ENCODE results near the gene VSIG10L2. TPM values are rescaled to one million over a fixed set of nuclear protein-coding genes. Genes with fewer than 3 reads are reported as not detected.

The VSIG10L2 gene
- total RNA-seq, 2 donors from 2014 or later: not detected

DNA sequence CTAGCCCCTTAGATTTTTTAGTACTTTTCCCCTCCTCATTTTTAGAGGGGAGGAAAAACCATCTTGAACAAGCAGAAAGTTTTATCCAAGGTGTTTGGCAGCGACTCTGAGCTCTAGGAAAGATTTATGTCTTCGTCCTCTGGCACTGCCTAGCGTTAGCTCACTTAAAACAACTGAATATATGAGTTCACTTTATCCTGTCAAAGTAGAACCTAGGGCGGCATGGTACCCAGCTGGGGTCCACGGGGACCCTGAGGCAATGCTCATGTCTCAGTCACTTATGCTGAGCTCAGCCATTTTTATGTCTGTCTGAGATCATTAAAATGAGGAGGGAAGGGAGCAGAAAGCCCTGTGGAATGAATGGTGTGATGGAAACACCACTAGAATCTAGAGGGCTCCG lies 14.2 kb upstream of the VSIG10L2 start:
- H3K9ac ChIP-seq (ENCODE audit: extremely low read depth, low read length, poor library complexity, severe bottlenecking): no peak overlapping the region
- H3K9me3 ChIP-seq (ENCODE audit: control insufficient read depth, low read length): no peaks in the 10 kb centered on the region
- 91 to 93% methylated on average over 3 to 6 of the region's 6 CpGs for WGBS, 2 experiments (ENCODE audit: insufficient coverage in 1 of 2, insufficient read length in 1 of 2)
- no peak overlapping the region for H3K27ac ChIP-seq (ENCODE audit: low read depth, low read length)
- H3K27me3 Mint-ChIP-seq (ENCODE audit: insufficient read depth): peaks cover 7% of the 10 kb centered on the region
- peaks cover 18% of the 10 kb centered on the region for H3K27me3 ChIP-seq (ENCODE audit: control insufficient read depth, insufficient read depth, low read length, poor library complexity, severe bottlenecking)
- H3K4me1 Mint-ChIP-seq: peaks cover 13% of the 10 kb centered on the region
- TF ChIP-seq, protein P1, sequence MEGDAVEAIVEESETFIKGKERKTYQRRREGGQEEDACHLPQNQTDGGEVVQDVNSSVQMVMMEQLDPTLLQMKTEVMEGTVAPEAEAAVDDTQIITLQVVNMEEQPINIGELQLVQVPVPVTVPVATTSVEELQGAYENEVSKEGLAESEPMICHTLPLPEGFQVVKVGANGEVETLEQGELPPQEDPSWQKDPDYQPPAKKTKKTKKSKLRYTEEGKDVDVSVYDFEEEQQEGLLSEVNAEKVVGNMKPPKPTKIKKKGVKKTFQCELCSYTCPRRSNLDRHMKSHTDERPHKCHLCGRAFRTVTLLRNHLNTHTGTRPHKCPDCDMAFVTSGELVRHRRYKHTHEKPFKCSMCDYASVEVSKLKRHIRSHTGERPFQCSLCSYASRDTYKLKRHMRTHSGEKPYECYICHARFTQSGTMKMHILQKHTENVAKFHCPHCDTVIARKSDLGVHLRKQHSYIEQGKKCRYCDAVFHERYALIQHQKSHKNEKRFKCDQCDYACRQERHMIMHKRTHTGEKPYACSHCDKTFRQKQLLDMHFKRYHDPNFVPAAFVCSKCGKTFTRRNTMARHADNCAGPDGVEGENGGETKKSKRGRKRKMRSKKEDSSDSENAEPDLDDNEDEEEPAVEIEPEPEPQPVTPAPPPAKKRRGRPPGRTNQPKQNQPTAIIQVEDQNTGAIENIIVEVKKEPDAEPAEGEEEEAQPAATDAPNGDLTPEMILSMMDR (conservative IDR thresholded peaks at IDR 0.05): no peak
- no peaks in the 10 kb centered on the region for H3K4me1 ChIP-seq (ENCODE audit: control insufficient read depth, insufficient read depth, low read length)
- H3K9me3 Mint-ChIP-seq: no peaks in the 10 kb centered on the region
- H3K4me3 ChIP-seq (ENCODE audit: low read length): no peak overlapping the region
- no peak overlapping the region for H3K27ac Mint-ChIP-seq
- H3K4me3 Mint-ChIP-seq: no peak overlapping the region
- H3K36me3 Mint-ChIP-seq (ENCODE audit: low read depth): no peaks in the 10 kb centered on the region
- no peak for DNase-seq
- no peaks in the 10 kb centered on the region for H3K36me3 ChIP-seq (ENCODE audit: control insufficient read depth, insufficient read depth, low read length)

DNA sequence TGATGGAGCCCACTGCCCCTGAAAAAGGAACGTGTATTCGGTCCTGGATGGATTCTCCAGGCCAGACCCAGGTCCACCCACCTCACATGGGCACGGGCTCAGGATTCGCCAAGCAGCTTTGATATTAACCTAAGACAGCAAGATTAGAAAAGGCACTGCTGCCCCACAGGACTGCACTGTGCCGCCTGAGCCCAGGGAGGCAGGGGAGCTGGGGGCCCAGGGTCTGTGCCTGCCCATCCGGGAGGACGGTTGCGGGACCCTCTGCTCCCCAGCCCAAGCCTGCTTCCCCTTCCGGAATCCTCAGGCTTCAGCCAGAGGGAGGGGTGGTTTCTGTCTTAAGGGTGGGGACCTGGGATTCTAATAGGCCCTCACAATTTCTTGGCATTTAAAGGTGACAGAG lies 13.5 kb upstream of the VSIG10L2 start:
- Histone ChIP-seq H3K9me3 (ENCODE audit: control insufficient read depth, low read length) (no peaks in the 10 kb centered on the region), H3K9ac (ENCODE audit: extremely low read depth, low read length, poor library complexity, severe bottlenecking) (no peak overlapping the region), H3K27ac (ENCODE audit: low read depth, low read length) (no peak overlapping the region), H3K4me1 (ENCODE audit: control insufficient read depth, insufficient read depth, low read length) (no peaks in the 10 kb centered on the region), H3K36me3 (ENCODE audit: control insufficient read depth, insufficient read depth, low read length) (no peaks in the 10 kb centered on the region), H3K4me3 (ENCODE audit: low read length) (no peak overlapping the region), H3K27me3 (ENCODE audit: control insufficient read depth, insufficient read depth, low read length, poor library complexity, severe bottlenecking) (peaks cover 18% of the 10 kb centered on the region)
- Mint-ChIP-seq H3K36me3 (ENCODE audit: low read depth) (no peaks in the 10 kb centered on the region), H3K4me3 (no peak overlapping the region), H3K27ac (no peak overlapping the region), H3K9me3 (no peaks in the 10 kb centered on the region), H3K4me1 (peaks cover 13% of the 10 kb centered on the region), H3K27me3 (ENCODE audit: insufficient read depth) (peaks cover 5% of the 10 kb centered on the region)
- TF ChIP-seq, protein P1 (conservative IDR thresholded peaks at IDR 0.05): no peak
- no peak for DNase-seq
- 78 to 86% methylated on average over 6 to 9 of the region's 9 CpGs for WGBS, 2 experiments (ENCODE audit: insufficient coverage in 1 of 2, insufficient read length in 1 of 2)

DNA sequence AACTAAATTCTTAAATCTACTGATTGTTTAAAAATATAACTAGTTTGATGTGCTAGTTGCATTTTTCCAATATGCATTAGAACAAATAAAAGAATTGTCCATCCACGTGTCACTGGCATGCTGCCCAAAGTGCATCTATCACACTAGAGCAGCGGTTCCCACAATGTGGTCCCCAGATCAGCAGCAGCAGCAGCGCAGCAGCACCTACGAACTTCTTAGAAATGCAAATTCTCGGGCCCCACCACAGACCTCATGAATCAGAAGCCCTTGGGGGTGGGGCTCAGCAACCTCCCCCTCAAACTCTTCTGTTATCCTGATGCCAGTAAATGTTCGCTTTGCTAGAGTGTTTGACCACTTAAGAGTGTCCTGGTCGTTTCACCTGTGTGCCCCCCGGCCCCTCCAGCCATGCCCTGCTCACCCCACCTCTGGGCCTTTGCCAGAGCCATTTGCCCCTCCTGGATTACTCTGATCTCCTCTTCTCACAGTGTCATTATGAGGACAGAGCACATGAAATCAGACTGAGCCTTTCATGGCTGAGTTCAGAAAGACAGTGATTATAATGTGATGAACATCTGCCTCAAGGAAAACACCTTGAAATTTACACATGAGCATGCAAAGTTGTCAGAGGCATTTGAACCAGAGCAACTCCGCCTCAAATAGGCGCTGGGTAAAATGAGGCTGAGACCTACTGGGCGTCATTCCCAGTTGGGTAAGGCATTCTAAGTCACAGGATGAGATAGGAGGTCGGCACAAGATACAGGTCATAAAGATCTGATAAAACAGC lies 12.6 kb upstream of the VSIG10L2 start:
- 68 to 80% methylated on average over 9 to 12 of the region's 12 CpGs for WGBS, 2 experiments (ENCODE audit: insufficient coverage in 1 of 2, insufficient read length in 1 of 2)
- peaks cover 14% of the 10 kb centered on the region for H3K4me1 Mint-ChIP-seq
- H3K36me3 Mint-ChIP-seq (ENCODE audit: low read depth): no peaks in the 10 kb centered on the region
- H3K27me3 Mint-ChIP-seq (ENCODE audit: insufficient read depth): peaks cover 5% of the 10 kb centered on the region
- Histone ChIP-seq H3K27ac (ENCODE audit: low read depth, low read length) (no peak overlapping the region), H3K27me3 (ENCODE audit: control insufficient read depth, insufficient read depth, low read length, poor library complexity, severe bottlenecking) (peaks cover 18% of the 10 kb centered on the region), H3K4me1 (ENCODE audit: control insufficient read depth, insufficient read depth, low read length) (no peaks in the 10 kb centered on the region), H3K9me3 (ENCODE audit: control insufficient read depth, low read length) (no peaks in the 10 kb centered on the region), H3K4me3 (ENCODE audit: low read length) (no peak overlapping the region), H3K9ac (ENCODE audit: extremely low read depth, low read length, poor library complexity, severe bottlenecking) (no peak overlapping the region), H3K36me3 (ENCODE audit: control insufficient read depth, insufficient read depth, low read length) (no peaks in the 10 kb centered on the region)
- no peak overlapping the region for H3K27ac Mint-ChIP-seq
- no peak overlapping the region for H3K4me3 Mint-ChIP-seq
- H3K9me3 Mint-ChIP-seq: no peaks in the 10 kb centered on the region
- TF ChIP-seq, protein P1 (conservative IDR thresholded peaks at IDR 0.05): no peak
- no peak for DNase-seq

Measured in endodermal cell (in vitro differentiated cells).